WERI-Rb-1 (cell line): ENCODE data around the gene CT45A3.
A peak's percentile ranks its signal among the peaks of the same experiment; 100 is the strongest.
"Not testable (repeated sequence)": the region's sequence is repeated elsewhere in the genome, so short reads cannot be mapped to it uniquely, and the experiment has no call there.

Experiments
- DNase-seq: peaks from one replicate; pipeline ENCODE4 v3.0.0-alpha.2; 2020
- H3K27ac ChIP-seq: fragments of 250-450 bp; sonication (Bioruptor Pico); 2 replicates; pipeline ENCODE4 v1.5.1; 2020; ENCODE audit warnings: mild to moderate bottlenecking, moderate library complexity
- H3K27me3 ChIP-seq: fragments of 250-450 bp; sonication (Bioruptor Pico); 2 replicates; pipeline ENCODE4 v1.5.1; 2021; ENCODE audit warnings: mild to moderate bottlenecking, low read depth, moderate library complexity; ENCODE audit not compliant: insufficient read depth, severe bottlenecking
- H3K36me3 ChIP-seq: fragments of 250-450 bp; sonication (Bioruptor Pico); 2 replicates; pipeline ENCODE4 v1.5.1; 2020; ENCODE audit warnings: mild to moderate bottlenecking, moderate library complexity
- H3K4me3 ChIP-seq: 2 replicates; pipeline ENCODE4 v1.5.1; 2011; ENCODE audit warnings: low read depth, mild to moderate bottlenecking, control low read depth, low read length
- H3K9me3 ChIP-seq: fragments of 250-450 bp; sonication (Bioruptor Pico); 2 replicates; pipeline ENCODE4 v1.5.1; 2021; ENCODE audit warnings: mild to moderate bottlenecking, moderate library complexity; ENCODE audit not compliant: severe bottlenecking
- TF ChIP-seq, protein P1 (sequence below): IDR thresholded peaks from 2 replicates; pipeline ENCODE4 v1.5.1; 2011; ENCODE audit warnings: low read depth, mild to moderate bottlenecking, control low read depth, inconsistent platforms, low read length

CT45A3 gene

GRCh38 chrX:135768091-135768490 lies at the start of gene CT45A3:
TSS of gene CT45A3 (minus strand) at chrX:135768191. CDS start at chrX:135764444, 3,747 bp downstream.
- not testable (repeated sequence) for H3K27ac ChIP-seq, H3K9me3 ChIP-seq, DNase-seq, H3K4me3 ChIP-seq, H3K27me3 ChIP-seq, H3K36me3 ChIP-seq

GRCh38 chrX:135802687-135803086 lies 34.7 kb upstream of the CT45A3 start, which contains the start of gene CT45A6:
TSS of gene CT45A6 (minus strand) at chrX:135802787. CDS start at chrX:135798993, 3,794 bp downstream.
- H3K9me3 ChIP-seq, H3K27ac ChIP-seq, H3K36me3 ChIP-seq, H3K4me3 ChIP-seq, H3K27me3 ChIP-seq, DNase-seq: not testable (repeated sequence)

DNA sequence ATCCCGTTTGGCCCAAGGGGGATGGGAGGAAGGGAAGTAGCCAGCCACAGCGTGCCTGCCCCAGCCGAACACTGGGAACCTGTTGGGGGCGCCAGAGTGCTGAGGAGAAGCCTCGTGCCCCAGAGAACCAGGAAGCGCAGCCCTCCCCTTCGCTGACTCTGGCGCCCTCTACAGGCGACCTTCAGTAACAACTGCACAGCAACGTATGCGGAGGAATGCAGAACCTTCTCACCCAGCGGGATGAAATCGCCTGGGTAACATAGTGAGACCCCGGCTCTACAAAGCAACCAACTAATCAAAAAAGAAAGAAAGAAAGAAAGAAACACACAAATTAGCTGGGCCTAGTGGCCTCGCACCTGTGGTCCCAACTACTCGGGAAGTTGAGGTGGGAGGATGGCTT lies 17.4 kb upstream of the CT45A3 start, which contains the start of gene CT45A5:
Gene CT45A5 (minus strand): TSS at position 101 of the 400 bp plus-strand sequence. CDS start 3,774 bp downstream, outside the sequence.
- H3K4me3 ChIP-seq, H3K27ac ChIP-seq, H3K36me3 ChIP-seq, H3K9me3 ChIP-seq, DNase-seq, H3K27me3 ChIP-seq: not testable (repeated sequence)

- peaks cover 28% of the 10 kb centered on the region for H3K27me3 ChIP-seq
- not testable (repeated sequence) for H3K27ac ChIP-seq, H3K9me3 ChIP-seq, DNase-seq, H3K4me3 ChIP-seq, H3K36me3 ChIP-seq
Measured at GRCh38 chrX:135744739-135745138, 23.3 kb downstream of the CT45A3 start.

DNA sequence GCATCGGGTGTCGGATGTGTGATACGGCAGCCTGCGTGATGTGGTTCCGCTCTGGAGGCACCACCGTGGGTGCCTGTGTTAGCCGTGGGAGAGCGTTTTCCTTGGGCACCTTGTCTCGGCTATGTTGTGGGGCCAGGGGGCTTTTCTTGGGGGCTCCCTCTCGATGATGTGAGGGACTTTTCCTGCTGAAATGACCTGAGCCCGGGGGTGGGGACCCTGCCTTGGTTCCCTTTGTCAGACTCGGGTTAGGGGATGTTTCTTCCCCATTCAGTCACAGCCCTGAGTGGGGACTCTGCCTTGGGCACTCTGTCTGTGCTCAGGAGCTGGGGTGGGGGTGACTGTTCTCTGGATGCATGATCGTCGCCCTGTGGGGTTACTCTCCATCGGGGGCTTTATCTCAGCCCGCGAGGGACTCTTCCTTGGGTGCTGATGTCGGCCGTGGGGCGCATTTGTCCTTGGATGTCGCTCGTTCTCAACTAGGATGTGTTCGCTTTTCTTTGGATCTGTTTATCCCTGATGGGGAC lies 26.7 kb downstream of the CT45A3 start:
- Histone ChIP-seq H3K27ac (no peak overlapping the region), H3K9me3 (no peaks in the 10 kb centered on the region), H3K36me3 (no peaks in the 10 kb centered on the region), H3K27me3 (peaks cover 31% of the 10 kb centered on the region), H3K4me3 (no peak overlapping the region)
- TF ChIP-seq, protein P1, sequence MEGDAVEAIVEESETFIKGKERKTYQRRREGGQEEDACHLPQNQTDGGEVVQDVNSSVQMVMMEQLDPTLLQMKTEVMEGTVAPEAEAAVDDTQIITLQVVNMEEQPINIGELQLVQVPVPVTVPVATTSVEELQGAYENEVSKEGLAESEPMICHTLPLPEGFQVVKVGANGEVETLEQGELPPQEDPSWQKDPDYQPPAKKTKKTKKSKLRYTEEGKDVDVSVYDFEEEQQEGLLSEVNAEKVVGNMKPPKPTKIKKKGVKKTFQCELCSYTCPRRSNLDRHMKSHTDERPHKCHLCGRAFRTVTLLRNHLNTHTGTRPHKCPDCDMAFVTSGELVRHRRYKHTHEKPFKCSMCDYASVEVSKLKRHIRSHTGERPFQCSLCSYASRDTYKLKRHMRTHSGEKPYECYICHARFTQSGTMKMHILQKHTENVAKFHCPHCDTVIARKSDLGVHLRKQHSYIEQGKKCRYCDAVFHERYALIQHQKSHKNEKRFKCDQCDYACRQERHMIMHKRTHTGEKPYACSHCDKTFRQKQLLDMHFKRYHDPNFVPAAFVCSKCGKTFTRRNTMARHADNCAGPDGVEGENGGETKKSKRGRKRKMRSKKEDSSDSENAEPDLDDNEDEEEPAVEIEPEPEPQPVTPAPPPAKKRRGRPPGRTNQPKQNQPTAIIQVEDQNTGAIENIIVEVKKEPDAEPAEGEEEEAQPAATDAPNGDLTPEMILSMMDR: no peak
- DNase-seq: no peak

DNA sequence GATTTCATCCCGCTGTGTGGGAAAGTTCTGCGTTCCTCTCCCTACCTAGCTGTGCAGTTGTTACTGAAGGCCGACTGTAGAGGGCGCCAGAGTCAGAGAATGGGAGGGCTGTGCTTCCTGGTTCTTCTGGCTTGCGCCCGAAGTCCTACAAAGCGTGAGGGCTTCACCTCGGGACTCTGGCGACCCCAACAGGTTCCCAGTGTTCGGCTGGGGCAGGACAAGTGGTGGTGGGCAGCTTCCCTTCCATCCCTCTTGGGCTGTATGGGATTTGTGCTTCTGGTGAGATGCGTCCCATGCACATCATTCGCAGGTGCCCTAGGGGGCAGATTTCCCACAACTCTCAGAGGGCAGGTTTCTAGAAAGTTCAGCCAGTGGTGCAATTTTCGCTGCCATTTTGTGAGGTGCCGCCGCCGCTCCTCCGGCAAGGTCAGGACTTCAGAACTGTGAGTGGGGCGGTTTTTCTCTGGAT lies 27.3 kb downstream of the CT45A3 start:
- H3K9me3 ChIP-seq: no peaks in the 10 kb centered on the region
- no peaks in the 10 kb centered on the region for H3K36me3 ChIP-seq
- no peak overlapping the region for H3K27ac ChIP-seq
- peaks cover 28% of the 10 kb centered on the region for H3K27me3 ChIP-seq
- TF ChIP-seq, protein P1: peak; percentile 68
- H3K4me3 ChIP-seq: no peak overlapping the region
- peak; percentile 40 for DNase-seq

DNA sequence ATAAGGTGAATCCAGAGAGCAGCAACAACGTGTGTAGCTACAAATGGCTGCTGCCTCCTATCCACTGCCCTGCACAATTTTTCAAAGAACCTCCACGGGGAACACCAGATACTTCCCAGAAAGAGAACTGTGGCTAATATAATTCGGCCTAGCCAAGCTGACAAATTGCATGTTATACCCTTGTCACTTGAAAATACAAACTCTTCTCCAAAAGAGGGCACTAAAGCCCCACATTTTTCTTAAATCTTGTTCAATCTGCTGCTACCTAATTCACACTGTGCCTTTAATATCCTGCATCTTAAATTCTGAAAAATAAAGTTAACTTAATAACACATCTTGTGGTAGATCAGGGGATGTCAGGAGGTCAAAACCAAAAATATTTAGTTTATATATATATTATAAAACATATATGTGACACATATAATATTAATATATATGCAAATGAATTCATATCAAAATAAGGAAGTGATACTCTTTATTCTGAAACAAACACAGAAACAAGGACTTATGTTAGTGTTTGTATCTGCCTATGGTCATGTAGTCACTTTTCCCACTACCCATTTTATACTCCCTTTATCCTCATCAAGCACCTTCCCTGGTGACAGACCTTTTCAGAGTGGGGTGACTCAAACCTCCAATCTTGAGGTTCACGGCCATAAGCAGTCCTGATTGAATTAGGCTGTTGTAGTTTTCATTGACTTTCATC lies 30.5 kb downstream of the CT45A3 start:
- DNase-seq: no peak
- H3K27ac ChIP-seq: no peak overlapping the region
- TF ChIP-seq, protein P1: no peak
- H3K4me3 ChIP-seq: no peak overlapping the region
- H3K9me3 ChIP-seq: no peaks in the 10 kb centered on the region
- no peaks in the 10 kb centered on the region for H3K36me3 ChIP-seq
- peaks cover 22% of the 10 kb centered on the region for H3K27me3 ChIP-seq

GRCh38 chrX:135734666-135735065 lies 33.3 kb downstream of the CT45A3 start:
- H3K4me3 ChIP-seq, H3K9me3 ChIP-seq, H3K27ac ChIP-seq, H3K36me3 ChIP-seq, DNase-seq, H3K27me3 ChIP-seq: not testable (repeated sequence)
